DOHH2 (cell line): ENCODE results near the gene NME7.

Source experiments
- H3F3A ChIP-seq: fragments of 200-600 bp; sonication (generic), shearing (Covaris generic); 2 replicates; pipeline ENCODE4 v1.6.0; 2016; ENCODE audit warnings: antibody characterized with exemption, mild to moderate bottlenecking; ENCODE audit not compliant: control insufficient read depth, insufficient read depth
- H3K27ac ChIP-seq: fragments of 200-600 bp; sonication (generic); 2 replicates; pipeline ENCODE4 v1.5.1; 2014; ENCODE audit warnings: low read depth, mild to moderate bottlenecking, low read length, moderate library complexity
- H3K27me3 ChIP-seq: fragments of 200-600 bp; sonication (generic); 2 replicates; pipeline ENCODE4 v1.6.1; 2014; ENCODE audit warnings: mild to moderate bottlenecking, low read length, mixed read lengths; ENCODE audit not compliant: control insufficient read depth
- H3K36me3 ChIP-seq: fragments of 200-600 bp; sonication (generic); 2 replicates; pipeline ENCODE4 v1.6.1; 2014; ENCODE audit warnings: mild to moderate bottlenecking, low read length, moderate library complexity, mixed read lengths; ENCODE audit not compliant: control insufficient read depth
- H3K4me1 ChIP-seq: fragments of 200-600 bp; sonication (generic); 2 replicates; pipeline ENCODE4 v1.6.1; 2014; ENCODE audit warnings: mild to moderate bottlenecking, low read length, mixed read lengths; ENCODE audit not compliant: control insufficient read depth
- H3K4me2 ChIP-seq: fragments of 200-600 bp; sonication (generic); 2 replicates; pipeline ENCODE4 v1.6.0; 2014; ENCODE audit warnings: mild to moderate bottlenecking, low read length, moderate library complexity
- H3K4me3 ChIP-seq: fragments of 200-600 bp; sonication (generic); 2 replicates; pipeline ENCODE4 v1.5.1; 2014; ENCODE audit warnings: mild to moderate bottlenecking, low read length, mixed read lengths
- H3K79me2 ChIP-seq: fragments of 200-600 bp; sonication (generic); 2 replicates; pipeline ENCODE4 v1.6.1; 2014; ENCODE audit warnings: mild to moderate bottlenecking, low read length, mixed read lengths; ENCODE audit not compliant: control insufficient read depth
- H3K9me2 ChIP-seq: fragments of 200-600 bp; sonication (generic); replicated peaks from 2 replicates; pipeline ENCODE4 v1.6.1; 2014; ENCODE audit warnings: mild to moderate bottlenecking, low read length, mixed read lengths; ENCODE audit not compliant: control insufficient read depth
- H3K9me3 ChIP-seq: fragments of 200-600 bp; sonication (generic); 2 replicates; pipeline ENCODE4 v1.6.1; 2014; ENCODE audit warnings: antibody characterized with exemption, low read length, mixed read lengths; ENCODE audit not compliant: control insufficient read depth, insufficient read depth
- H4K20me1 ChIP-seq: fragments of 200-600 bp; sonication (generic); 2 replicates; pipeline ENCODE4 v1.6.0; 2014; ENCODE audit warnings: low read depth, mild to moderate bottlenecking, antibody characterized with exemption, low read length, moderate library complexity; ENCODE audit not compliant: control insufficient read depth, insufficient read depth
- CTCF ChIP-seq: fragments of 200-600 bp; sonication (generic); IDR thresholded peaks from one replicate; pipeline ENCODE4 v1.5.1; 2014; ENCODE audit warnings: antibody characterized with exemption, mild to moderate bottlenecking, low read depth, low read length; ENCODE audit not compliant: poor library complexity, severe bottlenecking
- EZH2phosphoT487 ChIP-seq: fragments of 200-600 bp; sonication (generic); IDR thresholded peaks from 2 replicates; pipeline ENCODE4 v1.6.1; 2017; ENCODE audit warnings: borderline replicate concordance, mild to moderate bottlenecking, antibody characterized with exemption, low read length, moderate library complexity, mixed read lengths

The NME7 gene

GRCh38 chr1:169307176-169307575, 60.4 kb downstream of the NME7 start:
- no peaks in the 10 kb centered on the region for H3K9me2 ChIP-seq
- H3K27ac ChIP-seq: no peak overlapping the region
- no peak for TF ChIP-seq EZH2phosphoT487
- no peak for TF ChIP-seq CTCF

GRCh38 chr1:169305948-169306347, 61.6 kb downstream of the NME7 start:
- Histone ChIP-seq H3K27me3 (no peaks in the 10 kb centered on the region), H3K36me3 (no peaks in the 10 kb centered on the region), H3K9me2 (no peaks in the 10 kb centered on the region), H3F3A (no peaks in the 10 kb centered on the region), H3K27ac (no peak overlapping the region), H3K4me2 (no peak overlapping the region), H3K9me3 (no peaks in the 10 kb centered on the region), H4K20me1 (no peaks in the 10 kb centered on the region), H3K79me2 (no peaks in the 10 kb centered on the region), H3K4me3 (no peak overlapping the region), H3K4me1 (no peaks in the 10 kb centered on the region)
- no peak for TF ChIP-seq CTCF
- TF ChIP-seq EZH2phosphoT487: no peak

More at GRCh38 chr1:169307176-169307575, 60.4 kb downstream of the NME7 start:
- Histone ChIP-seq H3F3A (no peaks in the 10 kb centered on the region), H3K4me1 (no peaks in the 10 kb centered on the region), H3K4me3 (no peak overlapping the region), H4K20me1 (no peaks in the 10 kb centered on the region), H3K79me2 (no peaks in the 10 kb centered on the region), H3K36me3 (no peaks in the 10 kb centered on the region), H3K27me3 (no peaks in the 10 kb centered on the region), H3K4me2 (no peak overlapping the region), H3K9me3 (no peaks in the 10 kb centered on the region)

GRCh38 chr1:169305356-169305755, 62.2 kb downstream of the NME7 start:
- no peak for TF ChIP-seq EZH2phosphoT487
- TF ChIP-seq CTCF: no peak
- H3K4me1 ChIP-seq: no peaks in the 10 kb centered on the region
- H3F3A ChIP-seq: no peaks in the 10 kb centered on the region
- no peaks in the 10 kb centered on the region for H3K79me2 ChIP-seq
- H3K36me3 ChIP-seq: no peaks in the 10 kb centered on the region
- H4K20me1 ChIP-seq: no peaks in the 10 kb centered on the region
- H3K4me3 ChIP-seq: no peak overlapping the region
- no peaks in the 10 kb centered on the region for H3K27me3 ChIP-seq
- no peaks in the 10 kb centered on the region for H3K9me2 ChIP-seq
- H3K4me2 ChIP-seq: no peak overlapping the region
- no peaks in the 10 kb centered on the region for H3K9me3 ChIP-seq
- no peak overlapping the region for H3K27ac ChIP-seq

- H3K27me3 ChIP-seq: no peaks in the 10 kb centered on the region
- no peaks in the 10 kb centered on the region for H3F3A ChIP-seq
- H3K4me1 ChIP-seq: no peaks in the 10 kb centered on the region
- H3K9me2 ChIP-seq: no peaks in the 10 kb centered on the region
- no peaks in the 10 kb centered on the region for H3K79me2 ChIP-seq
- no peak overlapping the region for H3K4me3 ChIP-seq
- no peaks in the 10 kb centered on the region for H3K9me3 ChIP-seq
- H3K4me2 ChIP-seq: no peak overlapping the region
- no peaks in the 10 kb centered on the region for H3K36me3 ChIP-seq
- TF ChIP-seq CTCF (no peak), EZH2phosphoT487 (no peak)
- no peak overlapping the region for H3K27ac ChIP-seq
- no peaks in the 10 kb centered on the region for H4K20me1 ChIP-seq
Measured at GRCh38 chr1:169300854-169301253, 66.7 kb downstream of the NME7 start.
